Thoracic aorta (tissue), 2 donors: ENCODE results near the gene GPR78. TPM values are rescaled to one million over a fixed set of nuclear protein-coding genes. Genes with fewer than 3 reads are reported as not detected.

Source experiments
- ATAC-seq: fragments of 150-250 bp; one replicate; pipeline ENCODE4 v1.8.0; 2017; ENCODE audit warnings: low read depth; ENCODE audit not compliant: insufficient number of reproducible peaks, low FRiP score
- DNase-seq: peaks from one replicate; pipeline ENCODE4 v3.0.0-alpha.2; 2020; ENCODE audit warnings: low spot score
- H3K27ac ChIP-seq, 2 donors: fragments of 200-600 bp; sonication (generic); 1 replicate in 1 of 2; 2 replicates in 1 of 2; pipeline ENCODE4 v1.5.1; 2016; ENCODE audit warnings: mild to moderate bottlenecking in 2 of 2, moderate library complexity in 2 of 2
- H3K27me3 ChIP-seq: fragments of 200-600 bp; sonication (generic); replicated peaks from 2 replicates; pipeline ENCODE4 v1.6.0; 2016; ENCODE audit warnings: mild to moderate bottlenecking; ENCODE audit not compliant: insufficient read depth
- H3K36me3 ChIP-seq: fragments of 200-600 bp; sonication (generic); one replicate; pipeline ENCODE4 v1.5.1; 2016
- H3K4me1 ChIP-seq, 2 donors: fragments of 200-600 bp; sonication (generic); 1 replicate in 1 of 2; 2 replicates in 1 of 2; pipeline versions ENCODE4 v1.5.1 to v1.6.0; 2016; ENCODE audit warnings: low read depth in 2 of 2, mild to moderate bottlenecking in 1 of 2; ENCODE audit not compliant: control insufficient read depth in 1 of 2
- H3K4me3 ChIP-seq: fragments of 200-600 bp; sonication (generic); 2 replicates; pipeline ENCODE4 v1.5.1; 2016; ENCODE audit warnings: mild to moderate bottlenecking
- H3K9me3 ChIP-seq: fragments of 200-600 bp; sonication (generic); 2 replicates; pipeline ENCODE4 v1.5.1; 2016
- total RNA-seq, 2 donors: library from RNA; depleted of rRNA; stranded (reverse); fragments of >200 nt; gene quantifications; one replicate each; pipeline versions ENCODE4 v1.1.0 to v1.2.3, GENCODE V29; 2016
- TF ChIP-seq, protein P1 (sequence below): fragments of 200-600 bp; sonication (generic); IDR thresholded peaks from one replicate; pipeline ENCODE4 v1.5.1; 2019; ENCODE audit warnings: antibody characterized with exemption

The GPR78 gene
- total RNA-seq, 2 donors from 2014 or later = not detected

DNA sequence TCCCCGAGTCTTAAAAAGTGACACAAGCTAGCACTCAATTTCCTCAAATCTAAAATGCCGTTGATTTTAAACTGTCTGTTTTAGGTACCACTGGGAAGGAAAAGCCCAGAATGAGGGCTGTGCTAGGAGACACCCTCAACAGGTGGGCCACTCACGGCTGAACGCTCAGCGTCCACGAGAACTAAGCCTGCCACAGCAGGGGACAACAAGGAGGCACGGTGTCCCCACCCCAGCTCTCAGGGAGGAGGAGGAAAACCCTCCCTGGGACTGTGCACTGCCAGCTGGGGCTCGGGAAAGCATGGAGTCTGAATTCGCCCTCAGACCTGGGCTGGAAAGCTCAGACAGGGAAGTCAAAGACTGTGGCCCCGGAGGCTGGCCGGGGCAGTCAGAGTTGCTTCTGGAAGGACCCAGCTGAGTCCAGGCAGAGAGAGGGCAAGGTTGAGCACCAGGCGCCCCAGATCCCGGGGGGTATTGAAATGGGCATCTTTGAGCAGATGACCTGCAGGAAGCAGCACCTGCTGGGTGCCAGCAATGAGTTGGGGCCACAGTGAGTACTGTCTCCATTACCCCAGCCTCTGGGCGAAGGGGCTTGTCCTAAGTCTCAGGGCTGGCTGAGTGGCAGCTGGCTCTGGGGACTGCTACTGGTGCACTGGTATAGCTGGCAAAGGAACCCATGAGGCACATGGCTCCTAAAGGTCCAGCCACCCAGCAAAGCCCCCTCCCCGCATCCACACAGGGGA lies 11.6 kb downstream of the GPR78 start:
- H3K4me3 ChIP-seq = no peak overlapping the region
- no peak overlapping the region for H3K27ac ChIP-seq
- TF ChIP-seq, protein P1, sequence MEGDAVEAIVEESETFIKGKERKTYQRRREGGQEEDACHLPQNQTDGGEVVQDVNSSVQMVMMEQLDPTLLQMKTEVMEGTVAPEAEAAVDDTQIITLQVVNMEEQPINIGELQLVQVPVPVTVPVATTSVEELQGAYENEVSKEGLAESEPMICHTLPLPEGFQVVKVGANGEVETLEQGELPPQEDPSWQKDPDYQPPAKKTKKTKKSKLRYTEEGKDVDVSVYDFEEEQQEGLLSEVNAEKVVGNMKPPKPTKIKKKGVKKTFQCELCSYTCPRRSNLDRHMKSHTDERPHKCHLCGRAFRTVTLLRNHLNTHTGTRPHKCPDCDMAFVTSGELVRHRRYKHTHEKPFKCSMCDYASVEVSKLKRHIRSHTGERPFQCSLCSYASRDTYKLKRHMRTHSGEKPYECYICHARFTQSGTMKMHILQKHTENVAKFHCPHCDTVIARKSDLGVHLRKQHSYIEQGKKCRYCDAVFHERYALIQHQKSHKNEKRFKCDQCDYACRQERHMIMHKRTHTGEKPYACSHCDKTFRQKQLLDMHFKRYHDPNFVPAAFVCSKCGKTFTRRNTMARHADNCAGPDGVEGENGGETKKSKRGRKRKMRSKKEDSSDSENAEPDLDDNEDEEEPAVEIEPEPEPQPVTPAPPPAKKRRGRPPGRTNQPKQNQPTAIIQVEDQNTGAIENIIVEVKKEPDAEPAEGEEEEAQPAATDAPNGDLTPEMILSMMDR = no peak

GRCh38 chr4:8592366-8593263 lies 12.4 kb downstream of the GPR78 start, which contains the start of gene CPZ:
Gene CPZ (plus strand): TSS chr4:8592765. CDS start chr4:8592834, 69 bp downstream.
- no peak for ATAC-seq
- no peak for DNase-seq
- no peaks in the 10 kb centered on the region for H3K27me3 ChIP-seq

More for the DNA sequence above, 11.6 kb downstream of the GPR78 start:
- no peaks in the 10 kb centered on the region for H3K36me3 ChIP-seq
- no peak for ATAC-seq
- H3K4me1 ChIP-seq = peaks cover 0 to 7% of the 10 kb centered on the region in 2 donors
- no peaks in the 10 kb centered on the region for H3K27me3 ChIP-seq
- no peak for DNase-seq
- H3K9me3 ChIP-seq = no peaks in the 10 kb centered on the region

GRCh38 chr4:8593264-8594096 lies 13.3 kb downstream of the GPR78 start:
- no peak overlapping the region for H3K4me3 ChIP-seq
- TF ChIP-seq, protein P1 = no peak
- H3K27me3 ChIP-seq = no peaks in the 10 kb centered on the region
- H3K4me1 ChIP-seq = peaks cover 0 to 7% of the 10 kb centered on the region in 2 donors
- H3K36me3 ChIP-seq = no peaks in the 10 kb centered on the region
- H3K9me3 ChIP-seq = no peaks in the 10 kb centered on the region
- no peak for ATAC-seq
- H3K27ac ChIP-seq = no peak overlapping the region
- DNase-seq = no peak

More at GRCh38 chr4:8592366-8593263, 12.4 kb downstream of the GPR78 start, which contains the start of gene CPZ:
- Histone ChIP-seq H3K27ac (no peak within 1 kb of the TSS), H3K36me3 (no peaks in the 10 kb centered on the region), H3K4me3 (peak within 1 kb of the TSS; percentile 31), H3K9me3 (no peaks in the 10 kb centered on the region), H3K4me1 (peaks cover 0 to 7% of the 10 kb centered on the region in 2 donors)
- TF ChIP-seq, protein P1 = no peak

DNA sequence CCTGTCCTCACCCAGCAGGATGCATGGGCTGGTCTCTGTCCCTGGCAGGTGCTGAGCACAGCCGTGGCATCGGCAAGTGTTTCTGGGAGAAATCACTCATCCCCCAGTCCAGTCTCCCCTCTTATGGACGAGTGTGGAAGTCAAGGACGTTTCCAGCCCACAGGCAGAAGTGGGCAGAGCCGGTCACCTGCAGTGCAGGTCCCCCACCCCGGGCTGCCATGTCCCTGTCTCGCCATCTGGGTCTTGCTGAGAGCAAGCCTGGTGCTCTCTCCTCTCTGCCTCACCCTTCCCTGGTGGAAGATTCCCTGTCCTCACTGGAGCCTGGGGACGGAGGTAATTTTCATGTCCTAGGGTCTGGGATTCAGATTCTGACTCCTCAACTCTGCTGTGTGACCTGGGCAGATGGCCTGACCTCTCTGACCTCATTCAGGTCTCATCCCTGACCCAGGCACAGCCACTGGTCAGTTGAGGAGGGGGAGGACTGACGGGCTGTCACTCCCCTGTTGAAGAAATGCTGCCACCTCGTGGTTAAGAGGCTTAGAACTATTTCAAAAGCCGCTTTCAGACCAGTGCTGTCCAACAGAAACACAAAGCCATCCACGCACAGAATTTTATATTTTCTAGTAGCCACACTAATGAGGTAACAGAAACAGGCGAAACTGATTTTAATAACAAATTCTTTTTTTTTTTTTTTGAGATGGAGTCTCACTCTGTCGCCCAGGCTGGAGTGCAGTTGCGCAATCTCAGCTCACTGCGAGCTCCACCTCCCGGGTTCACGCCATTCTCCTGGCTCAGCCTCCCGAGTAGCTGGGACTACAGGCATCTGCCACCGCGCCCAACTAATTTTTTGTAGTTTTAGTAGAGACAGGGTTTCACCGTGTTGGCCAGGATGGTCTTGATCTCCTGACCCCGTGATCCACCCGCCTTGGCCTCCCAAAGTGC lies 14.2 kb downstream of the GPR78 start:
- DNase-seq (no peak), ATAC-seq (no peak)
- Histone ChIP-seq H3K27ac (no peak overlapping the region), H3K4me1 (peaks cover 0 to 7% of the 10 kb centered on the region in 2 donors), H3K9me3 (no peaks in the 10 kb centered on the region), H3K27me3 (no peaks in the 10 kb centered on the region), H3K4me3 (no peak overlapping the region), H3K36me3 (no peaks in the 10 kb centered on the region)
- TF ChIP-seq, protein P1 = peak; percentile 67
